Body of pancreas (tissue), 4 donors: ENCODE data around the gene C1QTNF9B. TPM values are rescaled to one million over a fixed set of nuclear protein-coding genes. Genes with fewer than 3 reads are reported as not detected.

Experiments
- ATAC-seq: fragments of 150-250 bp; one replicate; pipeline ENCODE4 v1.9.1; 2016
- DNase-seq, 4 donors: peaks; one replicate each; pipeline ENCODE4 v3.0.0-alpha.2; 2019
- H3K27ac ChIP-seq, 4 donors: fragments of 200-600 bp; sonication (generic); 1 replicate in 3 of 4; 2 replicates in 1 of 4; pipeline versions ENCODE4 v1.5.1 to v1.6.1; 2016 to 2019; ENCODE audit warnings: mild to moderate bottlenecking in 1 of 4, mixed read lengths in 1 of 4, moderate library complexity in 1 of 4
- H3K27me3 ChIP-seq, 2 donors: fragments of 200-600 bp; sonication (generic); one replicate each; pipeline ENCODE4 v1.6.0; 2016; ENCODE audit warnings: mild to moderate bottlenecking in 1 of 2
- H3K36me3 ChIP-seq, 2 donors: fragments of 200-600 bp; sonication (generic); replicated peaks in 1 of 2; 2 replicates each; pipeline ENCODE4 v1.5.1; 2016; ENCODE audit warnings: low read depth in 2 of 2; ENCODE audit not compliant: insufficient read depth in 1 of 2
- H3K4me1 ChIP-seq: fragments of 200-600 bp; sonication (generic); one replicate; pipeline ENCODE4 v1.6.0; 2016
- H3K4me3 ChIP-seq, 2 donors: fragments of 200-600 bp; sonication (generic); 1 replicate in 1 of 2; 2 replicates in 1 of 2; pipeline ENCODE4 v1.5.1; 2016 to 2019
- H3K9me3 ChIP-seq, 3 donors: fragments of 200-600 bp; sonication (generic); 1 replicate in 2 of 3; 2 replicates in 1 of 3; pipeline ENCODE4 v1.5.1; 2016
- POLR2A ChIP-seq, 3 donors: fragments of 450-650 bp; IDR thresholded peaks; one replicate each; pipeline ENCODE4 v1.6.1; 2016; ENCODE audit warnings: antibody characterized with exemption in 3 of 3, mild to moderate bottlenecking in 2 of 3
- WGBS, 2 donors: methylation state at CpG; one replicate each; pipeline ENCODE4 v1.1.5; 2017; 5-methylcytosine and 5-hydroxymethylcytosine counted together
- intact Hi-C: fragments of 100-400 bp; cut with DNase I; formaldehyde crosslinking; loops from one replicate; pipeline ENCODE4 v1.15.1; 2023
- total RNA-seq, 2 donors: library from RNA; depleted of rRNA; stranded (reverse); fragments of >200 nt; gene quantifications; one replicate each; pipeline ENCODE4 v1.1.0, GENCODE V29; 2016
- TF ChIP-seq, protein P1 (sequence below), 7 experiments: fragments of 450-650 bp in 4 of 7; fragments of 200-600 bp in 3 of 7; sonication (generic) in 3 of 7; IDR thresholded peaks; one replicate each; pipeline ENCODE4 v1.5.1; 2016 to 2019; ENCODE audit warnings: antibody characterized with exemption in 7 of 7

The C1QTNF9B gene
- total RNA-seq, 2 donors from 2014 or later = not detected

DNA sequence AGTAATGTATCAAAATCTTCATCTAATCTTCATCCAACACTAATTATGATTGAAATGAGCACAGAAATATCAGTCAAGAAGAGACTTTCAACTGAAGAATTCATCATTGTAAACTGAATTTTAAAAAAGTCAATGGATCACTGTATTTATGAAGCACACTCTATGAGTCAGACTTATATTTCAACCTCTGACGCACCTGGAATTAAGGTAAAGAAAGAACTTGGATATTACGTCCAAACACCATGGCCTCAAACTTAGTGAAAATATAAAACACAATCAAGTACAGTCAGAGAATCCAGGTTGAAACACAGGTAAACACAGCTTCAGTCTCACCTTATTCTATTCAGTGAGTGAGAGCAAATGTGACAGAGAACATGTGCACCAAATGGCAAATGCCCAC, 47.6 kb downstream of the C1QTNF9B start:
- no peak for ATAC-seq
- Histone ChIP-seq H3K4me3 (no peak overlapping the region), H3K27me3 (no peaks in the 10 kb centered on the region), H3K36me3 (peaks cover 0 to 1% of the 10 kb centered on the region in 2 donors), H3K9me3 (no peaks in the 10 kb centered on the region), H3K27ac (no peak overlapping the region), H3K4me1 (peaks cover 4% of the 10 kb centered on the region)
- TF ChIP-seq, protein P1, sequence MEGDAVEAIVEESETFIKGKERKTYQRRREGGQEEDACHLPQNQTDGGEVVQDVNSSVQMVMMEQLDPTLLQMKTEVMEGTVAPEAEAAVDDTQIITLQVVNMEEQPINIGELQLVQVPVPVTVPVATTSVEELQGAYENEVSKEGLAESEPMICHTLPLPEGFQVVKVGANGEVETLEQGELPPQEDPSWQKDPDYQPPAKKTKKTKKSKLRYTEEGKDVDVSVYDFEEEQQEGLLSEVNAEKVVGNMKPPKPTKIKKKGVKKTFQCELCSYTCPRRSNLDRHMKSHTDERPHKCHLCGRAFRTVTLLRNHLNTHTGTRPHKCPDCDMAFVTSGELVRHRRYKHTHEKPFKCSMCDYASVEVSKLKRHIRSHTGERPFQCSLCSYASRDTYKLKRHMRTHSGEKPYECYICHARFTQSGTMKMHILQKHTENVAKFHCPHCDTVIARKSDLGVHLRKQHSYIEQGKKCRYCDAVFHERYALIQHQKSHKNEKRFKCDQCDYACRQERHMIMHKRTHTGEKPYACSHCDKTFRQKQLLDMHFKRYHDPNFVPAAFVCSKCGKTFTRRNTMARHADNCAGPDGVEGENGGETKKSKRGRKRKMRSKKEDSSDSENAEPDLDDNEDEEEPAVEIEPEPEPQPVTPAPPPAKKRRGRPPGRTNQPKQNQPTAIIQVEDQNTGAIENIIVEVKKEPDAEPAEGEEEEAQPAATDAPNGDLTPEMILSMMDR (IDR thresholded peaks at IDR 0.05) = no peak
- TF ChIP-seq POLR2A (IDR thresholded peaks at IDR 0.05) = no peak
- WGBS, 2 donors = 95 to 96% methylated on average over 2 of the region's 2 CpGs
- no peak for DNase-seq
- intact Hi-C loops = no loop called here

DNA sequence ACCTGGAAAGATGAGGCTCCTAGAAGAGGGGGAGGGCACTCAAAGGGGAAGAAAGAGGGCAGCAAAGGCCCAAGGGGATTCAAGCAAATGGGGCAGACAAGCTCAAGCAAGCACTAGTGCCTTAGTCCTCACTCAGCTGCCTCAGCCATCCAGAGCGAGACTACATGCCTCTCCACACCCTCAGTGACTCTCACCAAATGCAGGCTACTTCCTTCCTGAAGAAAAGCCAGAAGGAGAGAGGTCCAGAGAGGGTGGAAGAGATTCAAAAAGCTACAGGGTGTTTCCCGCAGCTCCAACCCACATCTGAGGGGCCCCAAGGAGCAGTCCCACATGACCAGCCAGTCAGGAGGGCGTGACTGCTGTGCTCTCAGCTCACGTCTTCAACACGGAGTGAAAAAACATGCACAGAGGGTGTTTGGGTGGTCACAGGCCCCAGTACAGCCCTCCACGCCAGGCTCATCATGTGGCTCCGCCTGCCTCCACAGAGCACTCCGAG, 48.6 kb downstream of the C1QTNF9B start:
- DNase-seq = no peak
- intact Hi-C loops = no loop called here
- H3K4me3 ChIP-seq = no peak overlapping the region
- H3K36me3 ChIP-seq = peaks cover 0 to 1% of the 10 kb centered on the region in 2 donors
- peaks cover 4% of the 10 kb centered on the region for H3K4me1 ChIP-seq
- TF ChIP-seq, protein P1 (IDR thresholded peaks at IDR 0.05) = no peak
- no peak for TF ChIP-seq POLR2A (IDR thresholded peaks at IDR 0.05)
- no peak overlapping the region for H3K27ac ChIP-seq
- no peak for ATAC-seq
- H3K27me3 ChIP-seq = no peaks in the 10 kb centered on the region
- H3K9me3 ChIP-seq = no peaks in the 10 kb centered on the region
- 73 to 81% methylated on average over 8 of the region's 8 CpGs for whole genome bisulfite sequencing, 2 donors

DNA sequence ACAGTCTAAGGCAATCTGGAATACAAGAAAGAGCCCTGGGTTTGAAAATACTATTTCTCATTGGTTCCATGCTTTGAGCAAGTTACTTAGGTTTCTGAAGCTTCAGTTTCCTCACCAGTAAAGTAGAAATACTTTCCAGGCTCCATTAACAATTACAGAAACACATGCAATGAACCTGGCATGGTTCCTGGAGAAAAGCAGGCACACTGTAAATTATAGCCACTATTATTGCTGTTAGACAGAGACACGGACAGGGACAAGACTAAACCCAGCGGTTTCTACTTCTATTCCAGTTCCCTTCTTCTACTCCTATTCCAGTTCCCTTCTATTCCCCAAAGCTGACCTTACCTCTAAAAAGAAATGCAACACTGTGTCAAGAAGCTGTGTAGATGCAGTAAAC, 49.3 kb downstream of the C1QTNF9B start:
- Histone ChIP-seq H3K27me3 (no peaks in the 10 kb centered on the region), H3K36me3 (peaks cover 0 to 1% of the 10 kb centered on the region in 2 donors), H3K4me1 (peaks cover 4% of the 10 kb centered on the region), H3K4me3 (no peak overlapping the region), H3K27ac (no peak overlapping the region), H3K9me3 (no peaks in the 10 kb centered on the region)
- ATAC-seq (no peak), DNase-seq (no peak)
- 89 to 95% methylated on average over 2 of the region's 2 CpGs for WGBS, 2 donors
- intact Hi-C loops = no loop called here
- TF ChIP-seq, protein P1 (IDR thresholded peaks at IDR 0.05) = no peak
- no peak for TF ChIP-seq POLR2A (IDR thresholded peaks at IDR 0.05)

DNA sequence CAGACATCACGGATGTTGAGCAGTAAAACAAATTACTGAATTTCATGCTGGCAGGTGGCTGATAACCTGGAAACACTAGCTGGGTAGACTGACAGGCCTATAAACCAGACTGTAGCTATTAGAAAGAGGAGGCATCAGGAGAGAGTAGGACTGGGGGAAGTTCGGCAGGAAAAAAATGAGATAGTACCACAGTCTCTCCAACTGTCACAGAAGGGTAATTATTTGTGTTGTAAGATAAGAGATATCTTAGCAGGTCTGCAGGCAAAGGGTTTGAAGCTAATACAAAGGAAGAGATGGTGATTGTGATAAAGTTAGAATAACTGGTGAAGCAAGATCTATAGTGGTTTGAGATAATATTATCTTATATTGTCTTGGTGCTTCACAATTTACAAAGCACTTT, 49.8 kb downstream of the C1QTNF9B start:
- Histone ChIP-seq H3K36me3 (peaks cover 0 to 1% of the 10 kb centered on the region in 2 donors), H3K9me3 (no peaks in the 10 kb centered on the region), H3K27me3 (no peaks in the 10 kb centered on the region), H3K4me3 (no peak overlapping the region), H3K4me1 (peaks cover 4% of the 10 kb centered on the region), H3K27ac (no peak overlapping the region)
- ATAC-seq (no peak), DNase-seq (no peak)
- TF ChIP-seq, protein P1 (IDR thresholded peaks at IDR 0.05) = no peak
- TF ChIP-seq POLR2A (IDR thresholded peaks at IDR 0.05) = no peak
- 77 to 78% methylated on average over 2 of the region's 2 CpGs for WGBS, 2 donors
- intact Hi-C loops = no loop called here

DNA sequence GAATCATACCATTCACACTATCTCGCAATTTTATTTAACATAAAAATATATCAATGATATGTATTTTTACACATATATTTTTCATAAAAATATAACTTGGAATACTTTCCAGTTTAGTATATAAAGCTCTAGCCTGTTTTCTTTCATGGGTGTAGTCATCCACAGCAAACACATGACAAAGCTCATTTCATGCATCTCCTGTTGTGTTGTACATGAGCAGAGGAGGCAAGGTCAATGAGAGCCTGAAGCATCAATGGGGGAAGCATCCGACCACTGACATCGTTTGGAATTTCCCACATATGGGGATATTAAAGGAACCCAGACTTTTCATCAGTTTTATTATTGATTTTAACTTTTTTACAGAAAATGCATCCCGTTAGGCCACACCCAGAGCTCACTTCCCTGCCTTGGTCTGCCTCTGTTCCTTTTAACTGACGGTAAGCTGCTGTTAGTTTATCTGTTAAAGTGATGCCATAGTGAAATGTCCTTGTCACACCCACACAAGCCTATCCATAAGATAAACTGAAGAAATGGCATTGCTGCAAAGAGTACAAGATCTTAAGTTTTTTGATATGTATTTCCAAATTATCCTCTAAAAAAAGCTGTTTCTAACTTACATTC, 52.1 kb downstream of the C1QTNF9B start:
- intact Hi-C loops = no loop called here
- no peak overlapping the region for H3K27ac ChIP-seq
- peaks cover 0 to 3% of the 10 kb centered on the region in 2 donors for H3K36me3 ChIP-seq
- no peak for ATAC-seq
- H3K4me1 ChIP-seq = no peaks in the 10 kb centered on the region
- WGBS, 2 donors = 82 to 89% methylated on average over 5 of the region's 5 CpGs
- TF ChIP-seq POLR2A (IDR thresholded peaks at IDR 0.05) = no peak
- TF ChIP-seq, protein P1 (IDR thresholded peaks at IDR 0.05) = no peak
- H3K4me3 ChIP-seq = no peak overlapping the region
- no peak for DNase-seq
- no peaks in the 10 kb centered on the region for H3K27me3 ChIP-seq
- no peaks in the 10 kb centered on the region for H3K9me3 ChIP-seq
